HEK293 (cell line): ENCODE results near the gene NPHP1.
A peak's percentile ranks its signal among the peaks of the same experiment; 100 is the strongest.

Source experiments
- CTCF ChIA-PET: fragments of 350-600 bp; formaldehyde crosslinking; extraction: SDS; loops from one replicate; lab custom pipeline; 2021; ENCODE audit warnings: antibody characterized with exemption; lab: Yijun Ruan, JAX
- POLR2A ChIA-PET: fragments of 300-600 bp; formaldehyde crosslinking; extraction: SDS; loops from one replicate; lab custom pipeline; 2020; ENCODE audit warnings: antibody characterized with exemption, inconsistent platforms; lab: Yijun Ruan, JAX
- H3K27ac ChIP-seq: fragments of 200-500 bp; sonication (Bioruptor generic); 2 replicates; pipeline ENCODE4 v1.5.1; 2014; ENCODE audit warnings: low read depth, low read length, control low read depth, inconsistent platforms; ENCODE audit errors: extremely low read depth
- H3K36me3 ChIP-seq, 2 experiments: fragments of 200-500 bp in 1 of 2; sonication (Bioruptor generic) in 1 of 2; 1 replicate in 1 of 2; 2 replicates in 1 of 2; pipeline ENCODE4 v1.5.1; 2014 to 2017; ENCODE audit warnings: inconsistent platforms in 2 of 2, low read length in 2 of 2; ENCODE audit not compliant: control insufficient read depth in 2 of 2, insufficient read depth in 1 of 2
- H3K4me1 ChIP-seq: fragments of 200-500 bp; sonication (Bioruptor generic); 2 replicates; pipeline ENCODE4 v1.5.1; 2014; ENCODE audit warnings: mild to moderate bottlenecking, low read length, inconsistent platforms; ENCODE audit not compliant: control insufficient read depth, insufficient read depth
- H3K4me3 ChIP-seq: 2 replicates; pipeline ENCODE4 v1.5.1; 2011; ENCODE audit warnings: low read depth, mild to moderate bottlenecking, control low read depth, low read length, moderate library complexity
- H3K9me3 ChIP-seq: fragments of 200-500 bp; sonication (Bioruptor generic); 2 replicates; pipeline ENCODE4 v1.5.1; 2014; ENCODE audit warnings: low read depth, low read length, inconsistent platforms; ENCODE audit not compliant: control insufficient read depth, insufficient read depth
- EGR2 ChIP-seq: fragments of 450-650 bp; formaldehyde crosslinking; IDR thresholded peaks from 2 replicates; pipeline ENCODE4 v1.5.1; 2016; ENCODE audit warnings: low read depth, missing biosample characterization, missing genetic modification characterization
- FEZF1 ChIP-seq: fragments of 450-650 bp; formaldehyde crosslinking; IDR thresholded peaks from 2 replicates; pipeline ENCODE4 v1.5.1; 2016; ENCODE audit warnings: missing biosample characterization, missing genetic modification characterization
- GFI1B ChIP-seq: fragments of 450-650 bp; formaldehyde crosslinking; IDR thresholded peaks from 2 replicates; pipeline ENCODE4 v1.5.1; 2016; ENCODE audit warnings: missing biosample characterization, missing genetic modification characterization
- IKZF3 ChIP-seq: fragments of 450-650 bp; IDR thresholded peaks from 2 replicates; pipeline ENCODE4 v1.5.0; 2018; ENCODE audit warnings: missing biosample characterization, mild to moderate bottlenecking, missing genetic modification characterization, moderate library complexity
- KLF9 ChIP-seq: fragments of 450-650 bp; formaldehyde crosslinking; IDR thresholded peaks from 2 replicates; pipeline ENCODE4 v1.5.1; 2016; ENCODE audit warnings: missing biosample characterization, missing genetic modification characterization, low read depth
- OSR2 ChIP-seq: fragments of 450-650 bp; formaldehyde crosslinking; IDR thresholded peaks from 2 replicates; pipeline ENCODE4 v1.5.1; 2016; ENCODE audit warnings: missing biosample characterization, missing genetic modification characterization
- RBAK ChIP-seq: fragments of 450-650 bp; formaldehyde crosslinking; IDR thresholded peaks from 2 replicates; pipeline ENCODE4 v1.5.1; 2016; ENCODE audit warnings: missing biosample characterization, missing genetic modification characterization
- SCRT2 ChIP-seq: fragments of 450-650 bp; formaldehyde crosslinking; IDR thresholded peaks from 2 replicates; pipeline ENCODE4 v1.5.1; 2016; ENCODE audit warnings: missing biosample characterization, missing genetic modification characterization
- YY2 ChIP-seq: fragments of 450-650 bp; formaldehyde crosslinking; IDR thresholded peaks from 2 replicates; pipeline ENCODE4 v1.5.1; 2016; ENCODE audit warnings: missing biosample characterization, missing genetic modification characterization
- ZBTB1 ChIP-seq: fragments of 450-650 bp; formaldehyde crosslinking; IDR thresholded peaks from 2 replicates; pipeline ENCODE4 v1.5.1; 2016; ENCODE audit warnings: missing biosample characterization, missing genetic modification characterization
- ZFHX2 ChIP-seq: fragments of 450-650 bp; formaldehyde crosslinking; conservative IDR thresholded peaks from 2 replicates; pipeline ENCODE4 v1.5.1; 2016; ENCODE audit warnings: missing biosample characterization, missing genetic modification characterization
- ZNF214 ChIP-seq: fragments of 450-650 bp; formaldehyde crosslinking; IDR thresholded peaks from 2 replicates; pipeline ENCODE4 v1.5.1; 2017; ENCODE audit warnings: missing biosample characterization, mild to moderate bottlenecking, missing genetic modification characterization, borderline replicate concordance
- ZNF280D ChIP-seq: fragments of 450-650 bp; formaldehyde crosslinking; IDR thresholded peaks from 2 replicates; pipeline ENCODE4 v1.5.1; 2016; ENCODE audit warnings: missing biosample characterization, missing genetic modification characterization
- ZNF324 ChIP-seq: fragments of 450-650 bp; formaldehyde crosslinking; IDR thresholded peaks from 2 replicates; pipeline ENCODE4 v1.5.1; 2016; ENCODE audit warnings: missing biosample characterization, missing genetic modification characterization
- ZNF335 ChIP-seq: fragments of 450-650 bp; formaldehyde crosslinking; conservative IDR thresholded peaks from 2 replicates; pipeline ENCODE4 v1.5.1; 2016; ENCODE audit warnings: missing biosample characterization, missing genetic modification characterization
- ZNF37A ChIP-seq: fragments of 450-650 bp; IDR thresholded peaks from 2 replicates; pipeline ENCODE4 v1.5.1; 2018; ENCODE audit warnings: missing biosample characterization, missing genetic modification characterization
- ZNF404 ChIP-seq: fragments of 450-650 bp; formaldehyde crosslinking; IDR thresholded peaks from 2 replicates; pipeline ENCODE4 v1.5.1; 2017; ENCODE audit warnings: missing biosample characterization, missing genetic modification characterization
- ZNF416 ChIP-seq: fragments of 450-650 bp; formaldehyde crosslinking; IDR thresholded peaks from 2 replicates; pipeline ENCODE4 v1.5.1; 2016; ENCODE audit warnings: missing biosample characterization, missing genetic modification characterization
- ZNF426 ChIP-seq: fragments of 450-650 bp; formaldehyde crosslinking; IDR thresholded peaks from 2 replicates; pipeline ENCODE4 v1.5.1; 2017; ENCODE audit warnings: missing biosample characterization, missing genetic modification characterization, mild to moderate bottlenecking, inconsistent platforms, moderate library complexity
- ZNF48 ChIP-seq: fragments of 450-650 bp; formaldehyde crosslinking; IDR thresholded peaks from 2 replicates; pipeline ENCODE4 v1.5.1; 2016; ENCODE audit warnings: missing biosample characterization, missing genetic modification characterization
- ZNF529 ChIP-seq: fragments of 450-650 bp; formaldehyde crosslinking; IDR thresholded peaks from 2 replicates; pipeline ENCODE4 v1.5.1; 2017; ENCODE audit warnings: missing genetic modification characterization, missing biosample characterization; ENCODE audit not compliant: insufficient replicate concordance
- ZNF561 ChIP-seq: fragments of 450-650 bp; IDR thresholded peaks from 2 replicates; pipeline ENCODE4 v1.5.1; 2018; ENCODE audit warnings: missing biosample characterization, missing genetic modification characterization, borderline replicate concordance
- ZNF596 ChIP-seq: fragments of 450-650 bp; IDR thresholded peaks from 2 replicates; pipeline ENCODE4 v1.5.0; 2018; ENCODE audit warnings: missing biosample characterization, mild to moderate bottlenecking, missing genetic modification characterization, moderate library complexity
- ZNF600 ChIP-seq: fragments of 450-650 bp; formaldehyde crosslinking; IDR thresholded peaks from 2 replicates; pipeline ENCODE4 v1.5.1; 2016; ENCODE audit warnings: missing biosample characterization, missing genetic modification characterization
- ZNF621 ChIP-seq: fragments of 450-650 bp; formaldehyde crosslinking; IDR thresholded peaks from 2 replicates; pipeline ENCODE4 v1.5.1; 2017; ENCODE audit warnings: missing biosample characterization, missing genetic modification characterization
- ZNF639 ChIP-seq: fragments of 450-650 bp; formaldehyde crosslinking; IDR thresholded peaks from 2 replicates; pipeline ENCODE4 v1.5.1; 2016; ENCODE audit warnings: missing biosample characterization, missing genetic modification characterization
- ZNF660 ChIP-seq: fragments of 450-650 bp; IDR thresholded peaks from 2 replicates; pipeline ENCODE4 v1.5.1; 2018; ENCODE audit warnings: missing biosample characterization, mild to moderate bottlenecking, missing genetic modification characterization
- ZNF664 ChIP-seq: fragments of 450-650 bp; formaldehyde crosslinking; IDR thresholded peaks from 2 replicates; pipeline ENCODE4 v1.5.1; 2016; ENCODE audit warnings: missing biosample characterization, missing genetic modification characterization
- ZNF677 ChIP-seq: fragments of 450-650 bp; IDR thresholded peaks from 2 replicates; pipeline ENCODE4 v1.5.0; 2018; ENCODE audit warnings: missing biosample characterization, mild to moderate bottlenecking, missing genetic modification characterization, moderate library complexity
- ZNF776 ChIP-seq: fragments of 450-650 bp; formaldehyde crosslinking; IDR thresholded peaks from 2 replicates; pipeline ENCODE4 v1.5.0; 2017; ENCODE audit warnings: missing biosample characterization, missing genetic modification characterization, borderline replicate concordance
- ZNF792 ChIP-seq: fragments of 450-650 bp; formaldehyde crosslinking; IDR thresholded peaks from 2 replicates; pipeline ENCODE4 v1.5.1; 2016; ENCODE audit warnings: missing biosample characterization, missing genetic modification characterization
- ZSCAN18 ChIP-seq: fragments of 450-650 bp; formaldehyde crosslinking; IDR thresholded peaks from 2 replicates; pipeline ENCODE4 v1.5.1; 2016; ENCODE audit warnings: missing biosample characterization, missing genetic modification characterization
- ZSCAN23 ChIP-seq: fragments of 450-650 bp; formaldehyde crosslinking; IDR thresholded peaks from 2 replicates; pipeline ENCODE4 v1.5.1; 2016; ENCODE audit warnings: missing biosample characterization, missing genetic modification characterization
- ZXDB ChIP-seq: fragments of 450-650 bp; formaldehyde crosslinking; IDR thresholded peaks from 2 replicates; pipeline ENCODE4 v1.5.1; 2016; ENCODE audit warnings: missing biosample characterization, missing genetic modification characterization

Gene NPHP1

GRCh38 chr2:110204408-110205385 is at the start of gene NPHP1:
NPHP1 (minus strand) TSS chr2:110205013; CDS start chr2:110204968, 45 bp downstream.
- ChIA-PET CTCF (interaction anchor here (0.7 kb wide), 1 partner anchor 749 kb away, joined by 3 read pairs; no protein-coding TSS in a partner anchor), POLR2A (interaction anchor here (0.5 kb wide), 1 partner anchor 482 kb away, joined by 3 read pairs; no protein-coding TSS in a partner anchor)
- Histone ChIP-seq H3K27ac (no peak within 1 kb of the TSS), H3K4me3 (peak within 1 kb of the TSS; percentile 94), H3K36me3 (peaks cover 0 to 9% of the 10 kb centered on the region in 2 experiments; a peak in 2 of 3 replicates), H3K9me3 (no peaks in the 10 kb centered on the region), H3K4me1 (no peaks in the 10 kb centered on the region)
- no peak for TF ChIP-seq ZNF639 (tag by site-specific recombination)
- peak; percentile 46 for TF ChIP-seq ZFHX2 (tag by site-specific recombination)
- peak; percentile 48 for TF ChIP-seq KLF9 (tag by site-specific recombination)
- no peak for TF ChIP-seq ZNF416 (tag by site-specific recombination)
- no peak for TF ChIP-seq FEZF1 (tag by site-specific recombination)
- TF ChIP-seq EGR2 (tag by site-specific recombination) = peak; percentile 58; the same call in 1 of the 2 replicates
- TF ChIP-seq ZNF335 (tag by site-specific recombination) = peak; percentile 25; the same call in 1 of the 2 replicates
- TF ChIP-seq ZNF660 (tag by site-specific recombination) = 0 out of 2 replicates have a peak, but pooled peaks have one; percentile 64
- TF ChIP-seq ZNF596 (tag by site-specific recombination) = no peak
- no peak; the same call in 1 of the 2 replicates for TF ChIP-seq ZNF561 (tag by site-specific recombination)
- TF ChIP-seq ZNF792 (tag by site-specific recombination) = no peak
- no peak for TF ChIP-seq ZNF48 (tag by site-specific recombination)
- TF ChIP-seq ZSCAN23 (tag by site-specific recombination) = no peak
- peak; percentile 49; the same call in 1 of the 2 replicates for TF ChIP-seq IKZF3
- TF ChIP-seq ZXDB (tag by site-specific recombination) = peak; percentile 33; the same call in 1 of the 2 replicates
- TF ChIP-seq ZNF37A (tag by site-specific recombination) = no peak
- no peak for TF ChIP-seq ZNF426 (tag by site-specific recombination)
- no peak for TF ChIP-seq OSR2
- TF ChIP-seq ZNF280D (tag by site-specific recombination) = no peak
- TF ChIP-seq ZNF324 = 0 out of 2 replicates have a peak, but pooled peaks have one; percentile 37
- TF ChIP-seq ZNF677 = no peak
- TF ChIP-seq RBAK = no peak
- TF ChIP-seq ZNF404 = no peak
- TF ChIP-seq ZNF621 (tag by site-specific recombination) = no peak
- TF ChIP-seq ZNF776 (tag by site-specific recombination) = no peak
- no peak for TF ChIP-seq ZBTB1
- TF ChIP-seq ZNF664 (tag by site-specific recombination) = no peak
- no peak for TF ChIP-seq ZSCAN18 (tag by site-specific recombination)
- TF ChIP-seq ZNF214 (tag by site-specific recombination) = no peak
- no peak for TF ChIP-seq ZNF529 (tag by site-specific recombination)
- TF ChIP-seq ZNF600 = 0 out of 2 replicates have a peak, but pooled peaks have one; percentile 18
- TF ChIP-seq SCRT2 (tag by site-specific recombination) = peak; percentile 100
- TF ChIP-seq YY2 (tag by site-specific recombination) = no peak
- TF ChIP-seq GFI1B = no peak
